ENCODE data around the gene PRKN. TPM values are rescaled to one million over a fixed set of nuclear protein-coding genes. Genes with fewer than 3 reads are reported as not detected.

The PRKN gene
- total and polyA plus RNA-seq, 2 experiments from 2014 or later, result 0.10 to 0.84 TPM

GRCh38 chr6:161346717-161347116, 1380.8 kb downstream of the PRKN start (continued):
- no peak for TF ChIP-seq ZNF462 (CRISPR knock-in tag; IDR thresholded peaks at IDR 0.05)
- TF ChIP-seq ZNF331 (CRISPR knock-in tag; IDR thresholded peaks at IDR 0.05; ENCODE audit: low read depth), result no peak

DNA sequence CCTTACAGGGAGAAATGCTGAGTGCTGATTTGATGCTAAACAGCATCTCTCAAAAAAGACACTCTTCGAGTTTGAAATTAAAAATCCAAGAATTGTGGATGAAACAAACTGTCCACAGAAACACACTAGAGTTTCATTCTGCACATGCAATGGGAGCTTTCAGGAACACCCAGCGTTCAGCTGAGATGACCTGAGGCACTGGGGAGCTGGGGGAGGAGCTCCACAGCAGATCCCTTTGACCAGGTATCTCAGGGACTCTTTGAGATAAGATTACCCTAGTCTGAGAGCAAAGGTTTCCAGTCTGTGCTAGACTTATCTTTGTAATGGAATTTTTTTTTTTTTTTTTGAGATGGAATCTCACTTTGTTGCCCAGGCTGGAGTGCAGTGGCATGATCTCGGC, 1382.9 kb downstream of the PRKN start:
- Histone ChIP-seq H4K20me1 (replicated peaks; ENCODE audit: insufficient read depth) (no peaks in the 10 kb centered on the region), H3K36me3 (ENCODE audit: insufficient read depth) (no peaks in the 10 kb centered on the region), H3K27ac (ENCODE audit: low read depth) (no peak overlapping the region), H3K79me2 (replicated peaks; ENCODE audit: insufficient read depth) (no peaks in the 10 kb centered on the region), H3K4me3 (no peak overlapping the region), H3K9me2 (ENCODE audit: insufficient read depth) (no peaks in the 10 kb centered on the region), H3K27me3 (ENCODE audit: insufficient read depth) (no peaks in the 10 kb centered on the region), H3F3A (replicated peaks; ENCODE audit: low read depth) (no peaks in the 10 kb centered on the region), H2AFZ (no peak overlapping the region), H3K4me2 (no peak overlapping the region), H3K4me1 (ENCODE audit: insufficient read depth) (no peaks in the 10 kb centered on the region)
- H3K27me3 Mint-ChIP-seq (ENCODE audit: insufficient read depth, low read depth, poor library complexity), result peaks cover under 1% of the 10 kb centered on the region
- H3K4me3 Mint-ChIP-seq, result no peak overlapping the region
- no peak overlapping the region for H3K27ac Mint-ChIP-seq
- H3K9me3 Mint-ChIP-seq, result peaks cover 6% of the 10 kb centered on the region; the same call in 2 of the 3 replicates
- H3K36me3 Mint-ChIP-seq (ENCODE audit: low read depth), result no peaks in the 10 kb centered on the region
- ATAC-seq (no peak), DNase-seq (ENCODE audit: low spot score) (no peak)
- TF ChIP-seq, protein P1, sequence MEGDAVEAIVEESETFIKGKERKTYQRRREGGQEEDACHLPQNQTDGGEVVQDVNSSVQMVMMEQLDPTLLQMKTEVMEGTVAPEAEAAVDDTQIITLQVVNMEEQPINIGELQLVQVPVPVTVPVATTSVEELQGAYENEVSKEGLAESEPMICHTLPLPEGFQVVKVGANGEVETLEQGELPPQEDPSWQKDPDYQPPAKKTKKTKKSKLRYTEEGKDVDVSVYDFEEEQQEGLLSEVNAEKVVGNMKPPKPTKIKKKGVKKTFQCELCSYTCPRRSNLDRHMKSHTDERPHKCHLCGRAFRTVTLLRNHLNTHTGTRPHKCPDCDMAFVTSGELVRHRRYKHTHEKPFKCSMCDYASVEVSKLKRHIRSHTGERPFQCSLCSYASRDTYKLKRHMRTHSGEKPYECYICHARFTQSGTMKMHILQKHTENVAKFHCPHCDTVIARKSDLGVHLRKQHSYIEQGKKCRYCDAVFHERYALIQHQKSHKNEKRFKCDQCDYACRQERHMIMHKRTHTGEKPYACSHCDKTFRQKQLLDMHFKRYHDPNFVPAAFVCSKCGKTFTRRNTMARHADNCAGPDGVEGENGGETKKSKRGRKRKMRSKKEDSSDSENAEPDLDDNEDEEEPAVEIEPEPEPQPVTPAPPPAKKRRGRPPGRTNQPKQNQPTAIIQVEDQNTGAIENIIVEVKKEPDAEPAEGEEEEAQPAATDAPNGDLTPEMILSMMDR (conservative IDR thresholded peaks at IDR 0.05; ENCODE audit: low read depth in 2 of 2), result no peak
- TF ChIP-seq NANOG (IDR thresholded peaks at IDR 0.05; ENCODE audit: borderline replicate concordance), result no peak
- no peaks in the 10 kb centered on the region for H3K4me1 Mint-ChIP-seq

All from GM23338 (cell line).